WERI-Rb-1 (cell line): Measurements from ENCODE around the gene TMPRSS11D.

Source experiments
- DNase-seq: peaks from one replicate; pipeline ENCODE4 v3.0.0-alpha.2; 2020
- H3K27ac ChIP-seq: fragments of 250-450 bp; sonication (Bioruptor Pico); 2 replicates; pipeline ENCODE4 v1.5.1; 2020; ENCODE audit warnings: mild to moderate bottlenecking, moderate library complexity
- H3K27me3 ChIP-seq: fragments of 250-450 bp; sonication (Bioruptor Pico); 2 replicates; pipeline ENCODE4 v1.5.1; 2021; ENCODE audit warnings: mild to moderate bottlenecking, low read depth, moderate library complexity; ENCODE audit not compliant: insufficient read depth, severe bottlenecking
- H3K36me3 ChIP-seq: fragments of 250-450 bp; sonication (Bioruptor Pico); 2 replicates; pipeline ENCODE4 v1.5.1; 2020; ENCODE audit warnings: mild to moderate bottlenecking, moderate library complexity
- H3K4me3 ChIP-seq: 2 replicates; pipeline ENCODE4 v1.5.1; 2011; ENCODE audit warnings: low read depth, mild to moderate bottlenecking, control low read depth, low read length
- H3K9me3 ChIP-seq: fragments of 250-450 bp; sonication (Bioruptor Pico); 2 replicates; pipeline ENCODE4 v1.5.1; 2021; ENCODE audit warnings: mild to moderate bottlenecking, moderate library complexity; ENCODE audit not compliant: severe bottlenecking
- CTCF ChIP-seq: IDR thresholded peaks from 2 replicates; pipeline ENCODE4 v1.5.1; 2011; ENCODE audit warnings: low read depth, mild to moderate bottlenecking, control low read depth, inconsistent platforms, low read length

The TMPRSS11D gene

GRCh38 chr4:67877086-67877485, 6.7 kb downstream of the TMPRSS11D start:
- no peak for TF ChIP-seq CTCF
- Histone ChIP-seq H3K27me3 (no peaks in the 10 kb centered on the region), H3K27ac (no peak overlapping the region), H3K9me3 (no peaks in the 10 kb centered on the region), H3K36me3 (no peaks in the 10 kb centered on the region), H3K4me3 (no peak overlapping the region)
- DNase-seq = no peak

- DNase-seq = no peak
- H3K27ac ChIP-seq = no peak overlapping the region
- H3K36me3 ChIP-seq = no peaks in the 10 kb centered on the region
- no peak overlapping the region for H3K4me3 ChIP-seq
- no peaks in the 10 kb centered on the region for H3K27me3 ChIP-seq
- no peak for TF ChIP-seq CTCF
- H3K9me3 ChIP-seq = no peaks in the 10 kb centered on the region
These were observed 8.8 kb downstream of the TMPRSS11D start for GRCh38 chr4:67874986-67875385.

- TF ChIP-seq CTCF = no peak
- Histone ChIP-seq H3K27me3 (no peaks in the 10 kb centered on the region), H3K4me3 (no peak overlapping the region), H3K36me3 (no peaks in the 10 kb centered on the region), H3K27ac (no peak overlapping the region), H3K9me3 (no peaks in the 10 kb centered on the region)
- DNase-seq = no peak
These were observed 10.7 kb downstream of the TMPRSS11D start for GRCh38 chr4:67873116-67873515.

GRCh38 chr4:67871867-67872266, 11.9 kb downstream of the TMPRSS11D start:
- no peak overlapping the region for H3K4me3 ChIP-seq
- peak; percentile 40; the same call in 1 of the 2 replicates for TF ChIP-seq CTCF
- H3K27me3 ChIP-seq = no peaks in the 10 kb centered on the region
- no peaks in the 10 kb centered on the region for H3K9me3 ChIP-seq
- no peak for DNase-seq
- no peaks in the 10 kb centered on the region for H3K36me3 ChIP-seq
- H3K27ac ChIP-seq = no peak overlapping the region

- H3K27me3 ChIP-seq = no peaks in the 10 kb centered on the region
- no peak for DNase-seq
- no peaks in the 10 kb centered on the region for H3K36me3 ChIP-seq
- H3K9me3 ChIP-seq = no peaks in the 10 kb centered on the region
- no peak overlapping the region for H3K27ac ChIP-seq
- no peak overlapping the region for H3K4me3 ChIP-seq
- TF ChIP-seq CTCF = no peak
These were observed 14.1 kb downstream of the TMPRSS11D start for GRCh38 chr4:67869580-67870190.

GRCh38 chr4:67861513-67861912, 22.3 kb downstream of the TMPRSS11D start:
- Histone ChIP-seq H3K4me3 (no peak overlapping the region), H3K9me3 (no peaks in the 10 kb centered on the region), H3K27ac (no peak overlapping the region), H3K36me3 (no peaks in the 10 kb centered on the region), H3K27me3 (no peaks in the 10 kb centered on the region)
- no peak for DNase-seq
- TF ChIP-seq CTCF = no peak
